CD4-positive, alpha-beta T cell treated with Interleukin-4 for 4 hours (primary cell): ENCODE measurements around the gene PFKFB2.

Source experiments
- DNase-seq: peaks from one replicate; pipeline ENCODE4 v3.0.0-alpha.2; 2020

The PFKFB2 gene

DNA sequence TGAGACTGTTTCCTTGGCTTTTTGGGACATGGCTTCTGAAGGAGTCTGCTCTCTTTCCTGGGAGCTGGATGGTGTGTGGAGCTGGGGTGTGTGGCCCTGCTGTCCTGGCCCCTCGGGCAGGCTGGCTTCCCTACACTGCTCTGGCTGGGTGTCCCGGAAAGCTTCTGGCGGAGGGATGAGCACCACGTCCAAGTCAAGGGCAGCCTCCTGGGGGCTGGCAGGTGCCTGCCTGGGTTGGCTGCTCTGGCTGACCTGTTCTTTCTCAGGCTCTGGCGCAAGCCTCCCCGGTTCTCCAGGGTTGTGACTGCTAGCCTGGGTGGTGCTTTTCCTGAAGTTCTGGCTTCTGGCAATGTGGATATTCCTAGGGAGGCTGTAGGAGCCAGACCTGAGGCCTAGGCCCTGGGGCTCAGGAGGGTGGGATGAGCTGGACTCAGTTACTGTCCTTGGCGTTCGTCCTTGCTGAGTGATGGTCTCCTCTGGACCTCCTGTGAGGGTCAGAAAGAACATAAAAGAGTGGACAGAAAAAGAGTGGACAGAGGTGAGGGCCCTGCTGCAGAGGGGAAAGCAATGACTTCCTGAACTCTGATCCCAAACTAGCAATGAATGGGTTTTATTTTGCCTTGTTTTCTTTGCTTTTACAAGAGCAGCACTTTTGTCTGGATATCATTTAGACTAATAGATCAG, 29.9 kb upstream of the PFKFB2 start:
- DNase-seq: no peak

DNA sequence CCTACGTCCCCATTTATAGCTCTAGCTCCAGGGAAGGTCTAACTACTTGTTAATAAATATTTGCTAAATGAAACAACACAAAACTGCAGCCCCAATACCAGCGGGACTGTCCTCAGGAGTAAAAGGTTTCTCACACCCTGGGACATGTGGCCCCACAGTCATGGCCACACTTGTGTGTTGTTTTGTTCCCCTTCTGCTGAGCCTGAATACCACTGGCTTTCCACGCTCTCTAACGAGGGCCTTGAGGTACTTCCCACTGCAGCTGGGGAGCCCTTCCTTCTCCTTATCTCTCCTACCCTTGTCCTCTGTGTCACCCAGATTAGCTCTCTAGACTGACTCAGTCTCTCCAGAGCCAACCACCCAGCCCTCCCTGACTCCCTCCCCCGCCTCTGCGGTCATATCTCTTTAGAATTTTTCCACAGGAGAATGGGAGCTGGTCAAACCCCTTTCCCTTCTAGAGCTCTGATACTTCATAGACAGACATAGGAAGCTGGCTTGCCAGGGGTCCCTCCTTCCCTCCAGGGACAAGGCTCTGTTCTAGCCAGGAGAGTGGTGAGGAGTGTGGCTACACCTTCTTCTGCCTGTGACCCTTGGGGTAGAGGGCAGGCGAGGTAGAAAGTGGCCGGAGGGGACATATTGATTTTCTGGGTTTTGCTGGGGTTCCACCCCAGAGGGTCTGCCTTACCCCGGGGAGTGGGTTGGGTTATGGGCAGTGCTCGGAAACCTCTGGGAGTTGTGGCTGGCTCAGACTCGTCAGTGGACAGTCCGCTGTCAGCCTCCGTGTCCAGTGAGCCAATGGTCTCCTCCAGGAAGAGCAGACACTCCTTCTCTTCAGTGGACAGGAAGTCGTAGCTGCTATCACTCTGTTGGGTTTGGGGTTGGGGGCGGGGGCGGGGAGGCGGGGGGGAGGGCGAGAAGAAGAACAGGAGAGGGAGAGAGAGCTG, 28.6 kb upstream of the PFKFB2 start:
- peak; percentile 5 for DNase-seq

DNA sequence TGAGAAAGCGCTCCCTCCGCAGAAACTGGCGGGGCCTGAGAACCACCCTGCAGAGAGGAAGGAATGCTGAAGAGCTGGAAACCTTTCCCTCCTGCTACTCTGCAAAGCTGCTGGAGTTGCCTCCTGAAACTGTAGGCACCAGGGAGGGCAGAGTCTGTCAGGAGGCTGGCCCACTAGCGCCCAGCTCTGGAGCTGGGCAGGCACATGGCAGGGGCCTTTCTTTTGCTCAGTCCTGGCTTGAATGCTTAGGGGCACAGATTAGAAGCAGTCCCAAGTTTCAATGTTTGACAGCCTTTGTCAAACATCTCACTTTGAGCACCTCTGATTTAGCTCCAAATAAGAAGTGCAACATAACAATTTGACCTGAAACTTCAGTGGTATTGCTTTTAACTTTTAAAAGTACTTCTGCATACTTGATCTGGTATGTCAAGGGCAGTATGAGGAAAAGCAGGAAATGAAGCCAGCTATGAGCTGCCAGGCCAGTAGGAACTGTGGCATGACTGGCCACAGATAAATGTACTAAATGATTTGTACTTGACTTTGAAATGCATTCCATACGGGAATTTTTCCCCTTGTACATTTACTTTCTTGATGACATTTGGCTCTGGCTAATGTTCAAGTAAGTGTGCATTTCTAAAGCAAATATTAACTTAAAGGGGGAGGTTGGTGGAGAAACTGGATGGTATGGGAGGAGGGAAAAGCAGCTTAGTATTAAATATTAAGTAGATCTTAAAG, 27.8 kb upstream of the PFKFB2 start:
- no peak for DNase-seq

DNA sequence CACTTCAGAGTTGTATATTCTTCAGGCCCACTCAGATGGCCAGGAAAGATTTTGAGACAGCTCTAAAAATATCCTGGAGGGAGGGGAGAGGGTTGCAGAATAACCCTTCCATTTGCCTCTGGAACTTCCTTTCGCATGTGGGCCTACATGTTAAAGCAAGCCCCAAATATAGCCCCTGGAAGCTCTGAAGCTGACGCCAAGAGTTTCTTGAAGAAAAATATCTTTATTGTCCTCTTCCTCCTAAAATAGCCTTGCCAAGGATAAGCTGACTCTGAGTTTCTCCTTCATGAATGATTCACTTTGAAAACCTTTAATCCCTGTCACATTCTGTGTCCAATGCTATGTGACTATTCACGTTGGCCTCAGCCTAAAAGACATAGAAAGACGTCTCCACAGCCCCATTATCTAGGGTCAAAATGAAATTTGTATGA, 27.0 kb upstream of the PFKFB2 start:
- no peak for DNase-seq

DNA sequence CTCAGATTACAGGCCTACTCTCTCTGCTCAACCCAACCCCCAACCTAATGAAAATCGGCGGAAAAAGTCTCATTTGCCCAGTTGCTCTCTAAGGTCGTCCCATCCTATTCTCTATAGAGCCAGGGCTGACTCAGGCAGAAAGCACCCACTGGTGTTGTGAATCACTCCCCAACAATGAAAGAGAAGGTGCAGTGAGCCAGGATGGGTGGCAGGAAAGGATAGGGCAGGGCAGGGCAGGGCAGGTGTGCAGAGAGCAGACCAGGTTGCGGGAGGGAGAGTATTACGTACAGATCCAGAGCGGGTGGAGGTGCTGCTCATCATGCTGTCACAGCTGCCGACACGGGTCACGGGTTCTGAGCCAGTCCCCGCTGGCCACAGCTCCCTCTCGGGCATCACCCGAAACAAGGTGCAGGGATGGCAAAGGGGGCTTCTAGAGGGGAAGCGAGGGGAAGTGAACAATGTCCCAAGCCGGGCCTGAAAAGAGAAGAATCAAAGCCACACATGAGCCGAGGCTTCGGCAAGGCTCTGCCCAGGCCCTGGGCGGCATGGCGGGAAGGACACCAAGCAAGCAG, 25.8 kb upstream of the PFKFB2 start:
- DNase-seq: no peak

DNA sequence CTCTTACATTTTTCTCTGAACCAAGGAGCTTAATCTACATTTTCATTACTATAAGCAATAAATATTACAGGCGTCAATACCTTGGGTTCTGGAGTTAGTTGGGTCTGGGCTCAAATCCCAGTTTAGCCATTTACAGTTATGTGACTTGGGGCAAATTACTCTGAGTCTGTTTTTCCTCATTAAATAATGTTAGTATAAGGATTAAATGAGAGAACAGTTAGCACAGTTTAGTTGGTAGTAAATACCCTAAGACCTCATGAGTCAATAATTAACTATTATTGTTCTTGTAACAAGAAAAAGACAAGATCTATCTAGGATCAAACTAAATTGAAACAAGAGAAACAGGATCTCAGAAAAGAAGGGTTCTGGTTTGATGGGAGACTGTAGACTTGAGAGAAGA, 25.2 kb upstream of the PFKFB2 start:
- DNase-seq: no peak

DNA sequence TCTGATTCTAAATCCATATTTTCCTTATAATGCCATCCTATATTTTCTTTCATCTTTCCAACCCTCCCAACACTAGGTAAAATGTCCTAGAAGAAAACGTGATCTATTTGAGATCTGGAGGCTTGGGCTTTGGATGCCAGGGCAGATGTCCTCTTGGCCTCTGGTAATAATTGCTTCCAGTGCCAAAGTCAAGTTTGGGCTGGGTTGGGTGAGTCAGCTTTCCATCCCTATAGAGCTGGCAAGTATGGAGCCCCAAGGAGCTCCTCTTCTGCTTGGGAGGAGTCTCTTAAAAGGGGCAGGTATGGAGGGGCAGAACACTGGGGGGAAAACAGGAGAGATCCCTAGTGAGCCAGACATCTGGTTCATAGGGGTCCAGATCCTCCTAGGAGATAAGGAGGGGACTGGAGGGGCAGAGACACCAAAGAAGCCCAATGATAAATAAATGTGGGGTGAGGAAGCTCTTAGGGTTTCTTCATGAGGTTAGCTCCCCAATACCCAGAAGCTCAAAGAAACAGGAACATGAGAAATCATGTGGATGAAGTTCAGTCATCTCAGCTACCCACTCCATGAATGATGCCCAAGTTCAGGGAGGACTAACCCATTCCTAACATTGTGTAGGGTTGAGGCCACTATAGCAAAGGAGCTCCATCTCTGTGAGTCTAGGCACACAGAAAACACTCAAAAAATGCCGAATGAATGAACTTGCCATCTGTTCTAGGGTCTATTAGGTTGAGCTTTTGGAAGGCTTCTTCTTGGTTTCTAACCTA, 24.0 kb upstream of the PFKFB2 start:
- DNase-seq: no peak

DNA sequence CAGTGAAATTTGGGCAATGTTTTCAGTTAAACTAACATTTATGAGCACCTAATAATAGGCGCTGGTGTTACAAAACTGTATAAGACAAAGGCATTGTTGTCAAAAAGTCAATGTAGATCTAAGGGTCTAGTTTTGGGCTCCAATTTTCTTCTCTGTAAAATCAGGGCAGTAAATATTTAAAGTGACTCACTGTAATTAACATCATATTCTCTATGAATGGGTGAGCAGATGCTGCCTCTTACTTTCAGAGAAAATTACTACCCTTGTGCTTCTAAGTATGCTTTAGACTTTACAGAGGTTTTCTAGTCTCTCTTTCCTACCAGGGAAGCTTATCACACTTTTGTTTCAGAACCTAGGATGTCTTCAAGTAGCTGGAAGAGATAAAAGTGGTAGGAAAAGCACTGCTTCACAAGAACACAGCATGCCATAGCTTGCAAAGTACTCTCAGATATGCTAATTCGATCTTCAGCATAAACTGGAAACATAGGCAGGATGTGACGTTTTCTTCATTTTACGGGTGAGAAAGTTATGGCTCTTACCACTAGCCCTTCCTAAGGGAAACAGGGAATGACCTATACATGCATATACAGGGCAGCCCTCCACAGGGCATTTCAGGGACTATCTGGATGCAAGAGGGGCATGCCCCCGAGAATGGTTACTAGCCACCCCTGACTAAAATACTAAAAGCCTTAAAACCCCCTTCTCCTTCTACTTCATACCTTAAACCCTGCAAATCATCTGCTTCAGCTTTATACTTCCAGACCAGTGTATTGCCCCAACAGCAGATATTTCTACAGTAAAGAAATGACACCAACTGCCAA, 23.2 kb upstream of the PFKFB2 start:
- no peak for DNase-seq

DNA sequence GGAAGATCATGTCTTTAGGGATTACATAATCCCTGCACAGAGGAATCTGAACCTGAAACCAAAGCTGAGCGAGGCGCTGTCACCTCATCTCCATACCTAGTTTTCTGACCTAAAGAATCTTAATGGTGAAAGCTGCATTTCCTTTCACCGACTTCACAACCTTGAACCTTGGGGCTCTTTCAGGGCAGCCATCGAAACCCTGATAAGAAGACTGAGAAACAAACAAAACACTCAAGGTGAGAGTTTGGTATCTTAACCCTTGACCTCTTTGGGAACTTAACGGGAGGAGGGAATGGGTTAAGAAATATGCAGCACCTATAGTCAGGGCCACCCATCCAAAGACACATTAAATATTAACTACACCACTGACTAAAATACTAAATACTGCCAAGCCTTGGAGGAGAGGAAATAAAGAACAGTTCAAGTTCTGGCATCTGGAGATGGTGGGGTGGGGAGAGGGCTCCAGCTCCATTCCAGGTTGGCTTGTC, 22.5 kb upstream of the PFKFB2 start:
- no peak for DNase-seq

DNA sequence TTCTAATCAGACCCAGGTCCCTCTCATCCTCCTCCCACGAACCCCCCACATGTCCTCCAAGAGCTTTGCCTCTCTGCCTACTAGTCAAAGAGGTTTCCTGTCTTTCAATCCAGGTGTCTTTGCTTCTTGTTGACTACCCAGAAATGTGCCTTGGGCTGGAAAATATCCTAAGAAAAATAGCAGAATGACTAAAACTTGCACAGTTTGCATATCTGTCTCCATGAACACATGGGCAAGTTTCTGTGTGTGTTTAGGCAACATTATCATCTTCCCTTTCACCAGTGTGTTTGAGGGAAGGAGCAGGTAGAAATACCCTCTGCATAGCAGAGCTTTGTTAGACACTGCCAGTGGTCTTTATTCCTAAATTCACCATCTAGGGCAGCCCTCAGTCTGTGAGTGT, 22.1 kb upstream of the PFKFB2 start:
- DNase-seq: no peak

DNA sequence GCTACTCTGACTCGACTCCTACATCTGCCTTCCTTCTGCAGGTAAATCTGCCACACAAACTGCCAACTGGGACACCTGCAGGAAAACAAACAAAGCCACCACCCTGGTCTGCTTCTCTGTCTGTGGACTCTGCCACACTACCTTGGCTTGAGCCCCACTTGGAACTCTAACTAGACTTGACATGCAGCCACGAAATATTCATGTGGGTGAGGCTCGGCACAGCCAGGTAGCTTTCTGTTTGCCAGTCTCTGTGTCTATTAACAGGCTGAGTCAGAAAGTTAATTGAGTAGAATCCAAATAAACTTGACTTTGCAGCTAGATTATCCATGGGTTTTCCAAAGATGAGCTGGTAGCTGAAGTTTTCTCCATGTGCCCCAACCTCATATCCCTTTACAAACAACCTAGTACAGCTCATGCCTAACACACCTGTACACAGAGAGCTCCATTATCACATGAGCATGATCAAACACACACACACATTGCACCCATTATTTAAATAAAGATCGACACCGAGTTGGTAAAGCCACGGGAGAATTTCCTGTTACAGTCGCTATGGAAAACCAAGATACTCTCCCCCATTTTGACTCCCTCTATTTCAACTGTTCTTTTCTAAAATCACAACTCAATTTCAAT, 21.3 kb upstream of the PFKFB2 start:
- DNase-seq: no peak

DNA sequence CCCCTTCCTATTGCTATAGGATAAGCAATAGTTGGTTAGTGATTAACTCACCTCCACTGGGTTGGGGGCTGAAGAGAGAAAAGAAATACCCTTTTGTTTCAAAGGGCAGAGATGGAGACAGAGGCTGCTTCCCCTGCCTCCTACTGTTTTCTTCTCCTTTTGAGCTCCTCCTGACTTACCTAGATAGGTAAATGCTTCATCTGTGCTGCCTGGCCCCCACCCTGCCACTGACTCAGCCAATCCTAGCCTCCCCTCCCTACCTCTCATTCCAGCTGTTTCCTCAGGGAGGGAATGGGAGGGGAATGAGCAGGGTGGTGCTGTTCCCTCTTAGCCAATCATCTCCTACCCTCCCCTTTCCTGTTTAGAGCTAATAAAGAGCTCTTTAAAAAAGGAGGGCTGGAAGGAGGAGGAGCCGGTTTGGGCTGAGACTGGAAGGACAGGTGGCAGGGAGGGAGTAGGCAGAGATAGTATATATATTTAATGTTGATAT, 20.5 kb upstream of the PFKFB2 start, which contains the start of gene C1orf116:
TSS of gene C1orf116 (minus strand) at position 229 of the 490 bp plus-strand sequence. CDS start 5,158 bp downstream, outside the sequence.
- no peak for DNase-seq

DNA sequence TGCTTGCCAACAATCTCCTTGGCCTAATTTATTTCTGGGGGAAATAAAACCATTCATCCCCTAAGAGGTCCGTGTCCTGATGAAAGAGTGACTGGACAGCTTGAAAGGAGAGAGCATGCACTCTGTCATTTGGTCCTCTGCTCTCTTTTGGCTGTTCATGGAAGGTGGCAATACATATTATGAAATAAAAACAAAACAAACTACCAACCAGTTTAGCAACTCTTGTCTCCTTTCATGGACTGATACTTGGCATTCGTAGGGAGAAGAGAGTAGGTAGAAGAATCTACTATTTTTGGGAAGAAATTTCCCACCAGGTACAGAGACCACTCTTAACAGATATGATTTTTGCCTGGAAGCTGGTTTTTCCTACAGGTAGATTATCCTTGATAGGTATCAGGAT, 19.8 kb upstream of the PFKFB2 start:
- DNase-seq: no peak

DNA sequence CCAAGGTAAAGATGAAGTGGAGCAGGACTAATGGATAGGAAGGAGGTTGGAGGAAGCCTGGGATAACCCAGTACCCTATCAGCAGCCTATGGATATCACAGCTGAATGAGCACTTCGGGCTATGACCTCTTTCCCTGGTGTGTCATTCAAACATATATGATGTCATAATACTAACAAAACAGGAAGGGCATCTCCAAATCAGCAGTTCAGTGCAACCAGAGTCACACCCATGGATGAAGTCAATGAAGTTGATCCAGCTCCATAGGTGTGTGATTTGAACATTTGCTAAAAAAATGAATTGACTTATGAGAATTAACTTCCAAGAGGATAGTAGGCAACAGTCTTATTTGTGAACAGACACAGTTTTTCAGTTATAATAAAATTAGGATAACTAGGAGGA, 18.9 kb upstream of the PFKFB2 start:
- DNase-seq: no peak

DNA sequence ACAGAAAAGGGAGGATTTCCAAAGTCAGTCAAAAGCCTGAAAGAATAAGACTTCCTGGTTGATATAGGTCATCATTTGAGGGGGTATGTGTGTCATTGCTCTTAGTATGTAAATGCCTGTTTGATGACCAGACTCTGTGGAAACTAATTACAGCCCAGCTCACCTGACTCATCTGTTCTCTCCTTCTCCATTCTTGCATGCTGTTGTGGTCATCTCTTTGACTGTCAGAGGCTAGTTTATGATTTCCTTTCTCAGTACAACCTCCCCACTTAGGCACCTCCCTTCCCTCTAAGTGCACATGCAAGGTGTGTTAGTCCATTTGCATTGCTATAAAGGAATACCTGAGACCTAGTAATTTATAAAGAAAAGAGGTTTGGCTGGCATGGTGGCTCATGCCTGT, 18.1 kb upstream of the PFKFB2 start:
- DNase-seq: no peak

DNA sequence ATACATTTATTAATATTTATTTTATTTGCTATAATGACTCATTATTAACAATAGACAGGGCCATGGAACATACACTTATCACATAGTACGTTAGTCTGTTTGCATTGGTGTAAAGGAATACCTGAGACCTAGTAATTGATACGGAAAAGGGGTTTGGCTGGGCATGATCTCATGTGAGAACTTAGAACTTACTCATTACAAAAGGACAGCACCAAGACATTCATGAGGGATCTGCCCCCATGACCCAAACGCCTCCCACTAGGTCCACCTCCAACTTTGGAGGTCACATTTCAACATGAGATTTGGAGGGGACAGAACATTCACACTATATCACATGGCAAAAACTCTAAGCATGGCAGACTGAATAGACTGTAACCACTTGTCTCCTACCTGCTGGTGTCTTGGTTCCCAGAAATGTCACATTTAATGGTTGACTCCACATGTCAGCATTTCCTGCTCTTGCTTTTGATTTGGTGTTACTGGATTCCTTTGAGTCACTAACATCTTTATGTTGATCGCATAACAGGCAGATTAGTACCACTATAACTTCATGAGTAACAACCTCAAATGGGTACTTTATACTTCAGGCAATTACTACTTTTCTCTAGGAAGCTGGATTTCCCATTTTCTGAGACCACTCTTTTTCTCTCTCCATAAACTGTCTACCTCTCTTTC, 17.1 kb upstream of the PFKFB2 start:
- DNase-seq: no peak

DNA sequence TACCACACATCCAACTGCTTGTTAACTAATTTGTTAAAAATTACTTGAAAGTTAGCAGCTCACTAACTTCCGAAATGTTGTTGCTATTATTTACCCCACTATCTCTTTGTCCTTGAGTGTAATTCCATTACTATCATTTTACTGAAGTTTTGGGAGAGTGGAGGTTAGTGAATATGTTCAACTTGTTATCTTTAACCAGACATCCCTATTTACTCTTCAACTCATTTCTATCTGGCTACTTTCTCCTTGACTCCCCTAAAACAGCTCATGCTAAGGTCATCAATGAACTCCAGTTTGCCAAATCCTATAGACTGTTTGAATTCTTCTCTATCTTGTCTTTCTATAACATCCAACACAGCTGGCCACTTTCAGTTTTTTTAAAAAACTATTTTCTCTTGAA, 16.2 kb upstream of the PFKFB2 start:
- no peak for DNase-seq

DNA sequence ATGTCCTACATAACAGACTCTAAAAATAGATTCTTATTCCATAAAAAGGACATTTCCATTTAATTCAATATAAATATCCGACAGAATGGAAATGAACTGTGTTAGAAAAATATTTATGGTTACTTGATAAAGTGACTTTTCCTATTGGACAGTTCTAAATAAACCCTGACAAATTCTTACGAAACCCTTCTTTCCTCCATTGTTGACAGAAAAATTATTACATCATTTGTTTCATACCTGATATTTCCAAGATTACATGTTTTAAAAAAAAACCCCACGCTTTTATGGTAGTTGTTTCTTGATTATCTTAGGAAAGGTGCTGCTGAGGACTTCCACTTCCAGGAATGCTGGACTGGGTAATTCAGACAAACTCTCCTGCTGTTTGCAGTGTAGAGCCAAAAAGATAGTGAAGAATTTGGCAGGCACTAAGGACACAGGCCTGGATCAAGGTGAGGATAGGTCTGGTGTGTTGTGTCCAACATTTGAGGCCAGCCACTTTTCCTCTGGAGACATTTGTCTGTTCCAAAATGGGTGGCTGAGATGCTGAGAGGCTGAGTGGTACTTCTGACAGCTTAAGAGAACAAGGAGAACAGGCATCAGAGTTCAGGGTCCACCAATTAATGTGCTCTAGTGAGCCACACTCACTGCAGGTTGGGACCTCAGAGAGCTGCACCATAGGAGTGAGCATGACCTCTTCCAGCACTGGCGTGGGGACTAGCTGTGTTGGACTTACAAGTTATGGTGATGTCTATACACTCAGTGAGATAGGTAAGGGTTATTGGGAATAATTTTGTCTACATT, 13.5 kb upstream of the PFKFB2 start:
- DNase-seq: no peak

DNA sequence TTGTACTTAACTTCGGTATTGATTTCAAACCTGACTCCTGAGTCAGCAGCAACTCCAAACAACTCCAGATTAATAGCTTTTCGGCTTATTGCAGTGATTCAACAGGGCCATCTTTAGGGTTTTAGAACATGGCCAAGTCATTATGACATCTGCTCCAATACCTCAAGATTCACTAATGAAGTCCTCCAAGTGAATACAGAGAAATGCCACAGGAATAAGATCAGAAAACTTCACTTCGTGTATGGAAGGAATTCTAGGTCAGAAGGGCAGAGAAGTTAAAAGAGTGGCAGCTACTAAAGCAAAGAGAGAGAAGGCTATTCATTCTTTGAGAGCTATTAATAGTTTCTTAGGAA, 12.9 kb upstream of the PFKFB2 start:
- DNase-seq: no peak
